Astrocyte of the spinal cord (primary cell): ENCODE data around the gene PHF13.

Experiments
- DNase-seq: peaks from one replicate; pipeline ENCODE4 v3.0.0; 2011; ENCODE audit warnings: low read depth, low spot score
- H3K4me3 ChIP-seq: 2 replicates; pipeline ENCODE4 v1.5.1; 2011; ENCODE audit warnings: low read depth, mild to moderate bottlenecking, low read length, moderate library complexity
- CTCF ChIP-seq: IDR thresholded peaks from 2 replicates; pipeline ENCODE4 v1.5.1; 2012; ENCODE audit warnings: low read depth, mild to moderate bottlenecking, low read length, inconsistent platforms
- in situ Hi-C: cut with HindIII; loops from 2 replicates; pipeline ENCODE4 v1.10.0; 2017; ENCODE audit warnings: low sequenced_read_pairs

The PHF13 gene

GRCh38 chr1:6630027-6630426, 16.5 kb downstream of the PHF13 start:
- DNase-seq = no peak
- H3K4me3 ChIP-seq = no peak overlapping the region
- TF ChIP-seq CTCF = no peak
- in situ Hi-C loops = no loop called here

GRCh38 chr1:6631058-6631457, 17.5 kb downstream of the PHF13 start:
- H3K4me3 ChIP-seq = no peak overlapping the region
- in situ Hi-C loops = no loop called here
- no peak for TF ChIP-seq CTCF
- DNase-seq = no peak

- no peak for TF ChIP-seq CTCF
- no peak for DNase-seq
- H3K4me3 ChIP-seq = no peak overlapping the region
- in situ Hi-C loops = no loop called here
These were observed 19.3 kb downstream of the PHF13 start for GRCh38 chr1:6632588-6633514.

GRCh38 chr1:6634371-6635052, 21.0 kb downstream of the PHF13 start:
- H3K4me3 ChIP-seq = no peak overlapping the region
- peak; percentile 22 for DNase-seq
- in situ Hi-C loops = no loop called here
- peak; percentile 56 for TF ChIP-seq CTCF

GRCh38 chr1:6635161-6635909, 21.8 kb downstream of the PHF13 start:
- in situ Hi-C loops = no loop called here
- DNase-seq = no peak
- no peak overlapping the region for H3K4me3 ChIP-seq
- TF ChIP-seq CTCF = no peak
